ENCODE data around the gene MGMT.

The MGMT gene

DNA sequence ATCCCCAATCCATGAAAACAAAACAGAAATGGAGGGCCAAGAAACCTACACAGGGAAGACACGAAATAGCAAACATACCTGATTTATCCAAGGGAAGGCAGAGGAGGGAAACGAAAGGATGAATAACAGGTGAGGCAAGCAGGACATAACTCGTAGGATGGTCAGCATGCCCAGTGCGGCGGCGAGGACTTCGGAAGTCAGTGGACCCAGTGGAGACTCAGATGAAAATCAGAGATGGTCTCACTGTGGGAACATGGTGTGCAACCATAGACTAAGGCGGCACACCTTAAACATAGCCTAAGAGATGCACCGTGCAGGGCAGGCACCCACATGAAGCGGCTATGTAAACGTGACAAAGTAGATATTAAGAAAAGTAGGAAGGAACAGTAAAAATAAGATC is 157.5 kb downstream of the MGMT start:
- DNase-seq (ENCODE audit: low spot score), result no peak

DNA sequence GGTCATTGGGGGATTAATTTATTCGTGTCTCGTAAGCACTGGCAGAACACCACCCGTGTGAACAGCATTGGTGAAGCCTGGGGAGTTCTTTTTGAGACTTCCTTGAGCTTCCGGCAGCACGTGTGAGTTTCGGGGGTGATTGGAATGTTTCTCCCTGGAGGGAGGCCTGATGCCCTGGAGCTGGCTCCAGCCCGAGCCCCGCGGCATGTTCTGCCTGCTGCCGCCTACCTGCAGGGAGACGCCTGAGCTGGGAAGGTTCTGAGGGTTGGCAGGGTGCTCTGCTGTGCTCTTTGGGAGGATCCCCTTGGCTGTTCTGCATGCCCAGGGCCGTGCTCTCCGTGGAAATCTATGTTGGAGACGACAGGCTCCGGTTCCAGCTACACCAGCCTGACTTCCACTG is 159.3 kb downstream of the MGMT start:
- DNase-seq (ENCODE audit: low spot score), result no peak

- peak; percentile 13 for DNase-seq (ENCODE audit: low spot score)
Observed at GRCh38 chr10:129626796-129627435, 159.9 kb downstream of the MGMT start.

DNA sequence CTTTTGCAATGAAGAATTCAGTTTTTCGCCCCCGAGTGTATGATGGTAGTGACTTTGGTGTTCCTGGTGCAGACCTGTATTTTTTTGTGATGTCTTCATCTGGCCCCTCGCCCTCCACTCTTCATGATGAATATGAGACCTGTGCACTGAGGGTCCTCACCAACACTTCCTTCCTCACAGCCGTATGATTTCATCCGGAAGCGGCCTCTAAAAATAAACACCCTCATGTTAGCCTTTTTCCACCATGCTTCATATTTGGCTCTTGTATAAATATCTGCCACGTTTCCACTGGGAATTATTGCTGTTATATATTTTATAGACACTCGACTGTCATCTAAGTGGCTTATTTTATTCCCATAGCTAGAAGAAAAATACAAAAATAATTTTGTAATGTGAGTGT is 160.4 kb downstream of the MGMT start:
- DNase-seq (ENCODE audit: low spot score), result no peak

DNA sequence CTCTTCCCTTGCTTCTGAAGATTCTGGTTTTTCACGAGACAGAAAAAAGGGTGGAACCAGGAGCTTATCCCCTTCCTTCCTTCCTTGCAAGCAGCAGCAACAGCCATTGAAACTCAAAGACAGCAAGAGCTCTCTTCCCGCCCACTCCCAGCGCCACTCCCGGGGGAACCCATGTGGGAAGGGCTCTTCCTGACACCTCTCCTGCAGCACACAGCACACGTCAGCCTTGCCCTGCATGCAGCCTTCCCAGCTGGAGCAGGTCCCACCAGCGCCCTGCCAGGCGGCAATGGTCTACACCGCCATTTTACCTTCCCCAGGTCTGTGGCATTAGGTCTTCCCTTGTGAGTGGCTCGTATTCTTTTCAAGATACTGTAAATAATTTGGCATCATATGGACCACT is 161.8 kb downstream of the MGMT start:
- no peak for DNase-seq (ENCODE audit: low spot score)

DNA sequence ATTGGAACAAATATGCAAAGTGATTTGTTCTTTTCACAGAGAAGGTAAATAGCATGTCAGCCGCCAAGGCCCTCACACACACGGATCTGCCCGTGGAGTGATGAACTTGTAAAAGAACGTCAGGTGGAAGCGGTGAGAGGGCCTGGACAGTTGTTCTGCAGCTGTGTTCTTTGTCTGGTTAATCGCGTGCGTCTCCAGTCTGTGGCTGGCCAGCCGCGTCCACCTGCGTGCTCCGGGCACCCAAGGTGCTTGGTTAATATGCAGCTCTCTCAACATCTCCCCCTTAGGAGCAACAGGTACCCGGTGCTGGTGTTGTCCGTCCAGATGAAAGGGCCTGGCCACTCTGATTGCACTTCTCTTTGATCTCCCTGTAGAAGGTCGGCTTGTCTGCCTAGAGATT is 162.9 kb downstream of the MGMT start:
- no peak for DNase-seq (ENCODE audit: low spot score)

GRCh38 chr10:129631006-129631405 is 164.0 kb downstream of the MGMT start:
- DNase-seq (ENCODE audit: low spot score), result peak; percentile 11

GRCh38 chr10:129631870-129632623 is 165.0 kb downstream of the MGMT start:
- no peak for DNase-seq (ENCODE audit: low spot score)

GRCh38 chr10:129637010-129637409 is 170.0 kb downstream of the MGMT start:
- DNase-seq (ENCODE audit: low spot score), result no peak

DNA sequence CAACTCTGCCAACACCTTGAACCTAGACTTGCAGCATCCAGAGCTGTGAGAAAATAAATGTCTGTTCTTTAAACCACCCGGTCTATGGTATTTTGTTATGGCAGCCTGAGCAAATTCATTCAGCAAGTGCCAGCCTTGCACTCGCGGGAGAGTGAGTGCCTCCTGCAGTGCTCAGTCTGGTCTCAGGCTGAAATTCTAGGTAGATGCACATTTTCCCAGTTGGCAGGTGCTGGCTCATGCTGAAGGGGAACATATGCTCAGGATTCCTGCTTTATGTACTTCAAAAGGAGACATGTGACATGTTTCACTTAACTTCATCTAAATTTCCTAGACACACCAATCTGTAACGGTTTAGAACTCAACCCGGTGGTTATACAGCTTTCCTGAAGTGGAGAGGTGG is 170.8 kb downstream of the MGMT start:
- DNase-seq (ENCODE audit: low spot score), result no peak

DNA sequence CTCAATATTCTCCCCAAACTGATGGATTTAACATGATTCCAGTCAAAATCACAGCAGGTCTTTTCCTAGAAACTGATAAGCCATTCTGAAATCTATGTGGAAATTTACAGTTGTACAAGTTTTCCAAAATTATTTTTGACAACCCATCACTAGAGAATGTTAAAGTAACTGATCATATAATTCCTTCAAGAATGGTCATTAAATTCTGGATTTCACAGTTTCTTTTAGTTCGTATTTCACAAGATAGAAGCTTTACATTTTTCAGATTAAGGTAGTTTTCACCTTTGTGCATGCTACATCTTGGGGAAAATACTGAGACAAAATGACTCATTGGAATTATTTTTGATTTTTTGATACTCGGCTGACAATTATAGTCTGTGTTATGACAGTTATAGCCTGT is 174.3 kb downstream of the MGMT start:
- no peak for DNase-seq (ENCODE audit: low spot score)

GRCh38 chr10:129641982-129642381 is 174.9 kb downstream of the MGMT start:
- DNase-seq (ENCODE audit: low spot score), result no peak

GRCh38 chr10:129642427-129642826 is 175.4 kb downstream of the MGMT start:
- no peak for DNase-seq (ENCODE audit: low spot score)

DNA sequence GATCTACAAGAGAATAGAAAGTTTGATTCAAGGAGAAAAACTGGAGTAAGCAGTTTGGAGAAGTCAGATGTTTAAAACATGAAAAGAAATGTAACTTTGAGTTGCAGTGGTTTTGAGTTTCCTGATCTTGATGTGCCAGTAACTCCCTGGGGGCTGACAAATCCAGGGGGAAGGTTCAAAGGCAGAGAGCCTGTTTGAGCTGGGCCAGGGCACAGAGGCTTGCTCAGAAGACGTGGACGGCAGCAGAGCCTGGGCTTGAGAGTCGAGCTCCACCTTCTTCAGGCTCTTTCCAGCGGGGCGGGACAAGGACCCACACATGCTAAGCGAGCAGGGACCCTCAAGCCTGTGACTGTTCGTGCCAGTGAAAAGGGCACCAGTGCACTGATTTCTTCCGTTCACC is 176.2 kb downstream of the MGMT start:
- no peak for DNase-seq (ENCODE audit: low spot score)

GRCh38 chr10:129645487-129645886 is 178.4 kb downstream of the MGMT start:
- DNase-seq (ENCODE audit: low spot score), result no peak

DNA sequence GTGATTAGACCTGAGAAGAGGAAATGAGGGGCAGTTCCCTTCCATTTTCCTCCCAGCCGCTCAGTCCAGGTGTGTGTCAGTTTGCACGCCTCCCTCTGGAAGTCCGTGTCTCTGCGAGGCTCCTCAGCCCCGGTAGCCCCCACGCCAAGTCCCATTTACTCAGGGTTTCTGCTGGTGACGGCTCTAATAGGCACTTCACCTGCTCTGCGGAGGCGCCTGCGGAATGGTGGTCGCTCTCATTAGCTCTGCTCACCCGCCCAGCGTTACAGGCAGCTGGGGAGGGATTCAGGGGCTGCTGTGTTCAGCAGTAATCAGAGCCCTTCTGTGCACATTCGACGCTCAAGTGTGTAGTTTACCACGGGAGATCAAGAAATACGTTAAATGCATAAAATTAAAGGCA is 179.9 kb downstream of the MGMT start:
- DNase-seq (ENCODE audit: low spot score), result no peak

- no peak for DNase-seq (ENCODE audit: low spot score)
Observed at GRCh38 chr10:129647590-129647989, 180.5 kb downstream of the MGMT start.

DNA sequence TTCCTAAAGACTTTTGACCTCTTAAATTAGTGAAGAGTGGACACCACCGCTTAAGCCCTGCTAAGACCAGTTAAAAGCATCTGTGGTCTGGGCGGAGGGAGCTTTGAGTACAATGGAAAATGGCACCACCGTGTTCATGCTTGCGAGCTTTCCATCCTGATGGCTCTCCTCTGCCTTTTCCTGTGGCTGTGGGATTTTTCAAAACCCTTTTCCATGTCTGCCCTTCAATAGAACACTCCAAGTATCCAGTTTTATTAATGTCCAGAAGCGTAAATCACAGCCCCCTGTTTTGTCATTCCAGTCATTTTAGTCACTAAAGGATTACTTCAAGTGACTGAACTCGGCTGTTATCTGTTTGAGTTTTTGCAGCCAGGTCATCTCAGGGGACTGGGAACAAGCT is 181.8 kb downstream of the MGMT start:
- no peak for DNase-seq (ENCODE audit: low spot score)

- DNase-seq (ENCODE audit: low spot score), result no peak
Observed at GRCh38 chr10:129652021-129652420, 185.0 kb downstream of the MGMT start.

GRCh38 chr10:129652521-129653201 is 185.6 kb downstream of the MGMT start:
- no peak for DNase-seq (ENCODE audit: low spot score)

- no peak for DNase-seq (ENCODE audit: low spot score)
Observed at GRCh38 chr10:129653428-129653827, 186.4 kb downstream of the MGMT start.

DNA sequence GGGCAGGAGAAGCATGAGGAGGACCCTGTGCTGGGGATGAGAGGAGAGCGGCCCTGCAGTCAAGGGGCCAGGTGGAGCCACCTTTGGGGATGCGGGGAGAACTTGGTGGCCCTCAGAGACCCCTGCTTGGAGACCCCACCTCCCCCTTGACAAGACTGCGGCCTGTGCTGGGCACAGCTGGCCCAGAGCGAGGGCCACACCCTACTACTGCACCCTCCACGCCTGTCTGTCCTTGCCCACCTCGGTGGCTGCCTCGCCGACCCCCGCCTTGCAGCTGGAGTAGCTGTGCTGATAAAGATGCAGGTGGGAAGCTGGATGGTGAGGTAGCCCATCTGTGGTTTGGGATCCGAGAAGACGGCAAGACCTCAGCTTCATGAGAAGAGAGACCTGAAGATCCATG is 186.8 kb downstream of the MGMT start:
- no peak for DNase-seq (ENCODE audit: low spot score)

DNA sequence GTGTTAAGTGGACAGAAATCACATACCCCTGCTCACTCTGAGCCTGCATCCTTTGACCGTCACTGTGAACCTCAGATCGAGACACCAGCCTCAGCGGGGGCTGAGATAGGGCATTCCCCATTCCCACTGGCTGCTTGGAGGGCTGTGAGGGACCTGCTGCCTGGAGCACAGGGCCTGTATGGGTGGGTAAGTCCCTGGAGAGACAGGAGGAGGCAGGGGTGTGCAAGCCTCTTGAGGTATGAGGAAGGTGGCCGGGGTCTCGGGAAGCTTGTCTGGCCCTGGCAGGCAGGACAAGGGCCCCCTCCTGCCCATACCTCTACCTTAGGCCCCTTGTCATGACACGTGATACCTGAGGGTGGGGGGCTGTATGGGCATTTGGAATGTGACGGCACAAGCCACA is 187.4 kb downstream of the MGMT start:
- DNase-seq (ENCODE audit: low spot score), result no peak

Measured in hepatic stellate cell (primary cell).